ENCODE results near the gene LST1. TPM values are rescaled to one million over a fixed set of nuclear protein-coding genes. Genes with fewer than 3 reads are reported as not detected.

LST1 gene
- total and polyA plus RNA-seq, 4 donors: 10.4 to 24.6 (median 13.4) TPM

- WGBS: under 1% methylated on average over 62 of the region's 62 CpGs
Observed at GRCh38 chr6:31580807-31581433, 5.2 kb upstream of the LST1 start.

GRCh38 chr6:31581434-31582229 is 4.4 kb upstream of the LST1 start:
- TF ChIP-seq HNF4A (conservative IDR thresholded peaks at IDR 0.05) (peak in 1 of 2 donors; percentile 19), ATF3 (IDR thresholded peaks at IDR 0.05) (no peak)
- DNase-seq (ENCODE audit: low spot score): no peak

More at GRCh38 chr6:31580807-31581433, 5.2 kb upstream of the LST1 start:
- peak; percentile 90 for DNase-seq (ENCODE audit: low spot score)
- Histone ChIP-seq H3K9ac (ENCODE audit: low read depth in 1 of 2, low read length in 2 of 2) (peak overlapping the region; percentile 64 to 83), H3K9me3 (ENCODE audit: control insufficient read depth in 4 of 4, low read length in 3 of 4) (no peaks in the 10 kb centered on the region), H3K4me3 (ENCODE audit: low read depth in 1 of 3, low read length in 3 of 3) (peak overlapping the region; percentile 74 to 80 (median 78)), H3K27me3 (ENCODE audit: control insufficient read depth in 4 of 4, insufficient read depth in 4 of 4, low read length in 3 of 4) (no peaks in the 10 kb centered on the region), H3K36me3 (ENCODE audit: control insufficient read depth in 4 of 4, insufficient read depth in 3 of 4, low read depth in 1 of 4, low read length in 3 of 4) (no peaks in the 10 kb centered on the region), H3K4me1 (ENCODE audit: control insufficient read depth in 4 of 4, insufficient read depth in 4 of 4, low read length in 3 of 4) (peaks cover 0 to 16% (median 6%) of the 10 kb centered on the region in 4 donors), H3K27ac (ENCODE audit: low read depth in 1 of 2, low read length in 2 of 2) (peak overlapping the region; percentile 63 to 73)
- TF ChIP-seq ZBTB33 (IDR thresholded peaks at IDR 0.05) (no peak), CTCF (IDR thresholded peaks at IDR 0.05; ENCODE audit: low read depth, low read length, missing input control) (peak; percentile 91), JUND (IDR thresholded peaks at IDR 0.05) (no peak), NR2F2 (IDR thresholded peaks at IDR 0.05) (no peak), YY1 (IDR thresholded peaks at IDR 0.05) (peak; percentile 33), EGR1 (IDR thresholded peaks at IDR 0.05; ENCODE audit: low read depth in 2 of 2) (no peak), RXRA (IDR thresholded peaks at IDR 0.05) (no peak), HNF4A (conservative IDR thresholded peaks at IDR 0.05) (peak in 1 of 2 donors; percentile 2), RAD21 (IDR thresholded peaks at IDR 0.05) (peak; percentile 76 to 82), ATF3 (IDR thresholded peaks at IDR 0.05) (no peak), SP1 (IDR thresholded peaks at IDR 0.05) (peak; percentile 22), HNF4G (IDR thresholded peaks at IDR 0.05) (no peak)
- TF ChIP-seq, protein P1, sequence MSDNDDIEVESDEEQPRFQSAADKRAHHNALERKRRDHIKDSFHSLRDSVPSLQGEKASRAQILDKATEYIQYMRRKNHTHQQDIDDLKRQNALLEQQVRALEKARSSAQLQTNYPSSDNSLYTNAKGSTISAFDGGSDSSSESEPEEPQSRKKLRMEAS (IDR thresholded peaks at IDR 0.05): no peak

More at GRCh38 chr6:31581434-31582229, 4.4 kb upstream of the LST1 start:
- no peaks in the 10 kb centered on the region for H3K36me3 ChIP-seq (ENCODE audit: control insufficient read depth in 4 of 4, insufficient read depth in 3 of 4, low read depth in 1 of 4, low read length in 3 of 4)
- peak overlapping the region; percentile 63 to 73 for H3K27ac ChIP-seq (ENCODE audit: low read depth in 1 of 2, low read length in 2 of 2)
- no peaks in the 10 kb centered on the region for H3K27me3 ChIP-seq (ENCODE audit: control insufficient read depth in 4 of 4, insufficient read depth in 4 of 4, low read length in 3 of 4)
- H3K9ac ChIP-seq (ENCODE audit: low read depth in 1 of 2, low read length in 2 of 2): peak overlapping the region; percentile 64 to 83
- no peaks in the 10 kb centered on the region for H3K9me3 ChIP-seq (ENCODE audit: control insufficient read depth in 4 of 4, low read length in 3 of 4)
- 25% methylated on average over 21 of the region's 21 CpGs for whole genome bisulfite sequencing
- H3K4me3 ChIP-seq (ENCODE audit: low read depth in 1 of 3, low read length in 3 of 3): peak overlapping the region; percentile 74 to 80 (median 78)
- peaks cover 0 to 16% (median 6%) of the 10 kb centered on the region in 4 donors for H3K4me1 ChIP-seq (ENCODE audit: control insufficient read depth in 4 of 4, insufficient read depth in 4 of 4, low read length in 3 of 4)
